Ishikawa (cell line): Measurements from ENCODE around the gene WWOX.

Experiments
- CEBPB ChIP-seq: IDR thresholded peaks from 2 replicates; pipeline ENCODE4 v1.6.1; 2012
- CREB1 ChIP-seq: IDR thresholded peaks from 2 replicates; pipeline ENCODE4 v1.6.1; 2012; ENCODE audit warnings: low read depth
- EGR1 ChIP-seq: IDR thresholded peaks from 2 replicates; pipeline ENCODE4 v1.6.1; 2012
- EP300 ChIP-seq: IDR thresholded peaks from 2 replicates; pipeline ENCODE4 v1.6.1; 2012; ENCODE audit warnings: borderline replicate concordance
- FOXM1 ChIP-seq: IDR thresholded peaks from 2 replicates; pipeline ENCODE4 v1.6.1; 2012; ENCODE audit warnings: low read depth, borderline replicate concordance
- MAX ChIP-seq: IDR thresholded peaks from 2 replicates; pipeline ENCODE4 v1.6.1; 2012
- NFIC ChIP-seq: IDR thresholded peaks from 2 replicates; pipeline ENCODE4 v1.6.1; 2012
- RAD21 ChIP-seq: IDR thresholded peaks from 2 replicates; pipeline ENCODE4 v1.6.1; 2012; ENCODE audit warnings: low read depth
- REST ChIP-seq: IDR thresholded peaks from 2 replicates; pipeline ENCODE4 v1.6.1; 2012; ENCODE audit warnings: low read depth, mild to moderate bottlenecking
- TAF1 ChIP-seq: IDR thresholded peaks from 2 replicates; pipeline ENCODE4 v1.6.1; 2012; ENCODE audit warnings: low read depth, mild to moderate bottlenecking
- TCF12 ChIP-seq: IDR thresholded peaks from 2 replicates; pipeline ENCODE4 v1.6.1; 2012; ENCODE audit warnings: low read depth
- TEAD4 ChIP-seq: IDR thresholded peaks from 2 replicates; pipeline ENCODE4 v1.6.1; 2012
- USF1 ChIP-seq: IDR thresholded peaks from 2 replicates; pipeline ENCODE4 v1.6.1; 2012
- YY1 ChIP-seq: IDR thresholded peaks from 2 replicates; pipeline ENCODE4 v1.6.1; 2012; ENCODE audit warnings: low read depth
- ZBTB7A ChIP-seq: IDR thresholded peaks from 2 replicates; pipeline ENCODE4 v1.6.1; 2012; ENCODE audit warnings: low read depth

WWOX gene

GRCh38 chr16:78452025-78452555 is 352.6 kb downstream of the WWOX start:
- TF ChIP-seq EGR1: no peak
- peak; percentile 64 for TF ChIP-seq CEBPB

GRCh38 chr16:78455861-78456260 is 356.4 kb downstream of the WWOX start:
- TF ChIP-seq USF1 (no peak), TEAD4 (no peak), ZBTB7A (no peak), FOXM1 (no peak), TCF12 (no peak), RAD21 (no peak), YY1 (no peak), NFIC (no peak)

GRCh38 chr16:78458588-78458987 is 359.1 kb downstream of the WWOX start:
- no peak for TF ChIP-seq YY1
- no peak for TF ChIP-seq TEAD4

- no peak for TF ChIP-seq TAF1
- TF ChIP-seq FOXM1: no peak
- no peak for TF ChIP-seq RAD21
- TF ChIP-seq ZBTB7A: no peak
- TF ChIP-seq TCF12: no peak
- no peak for TF ChIP-seq REST
- TF ChIP-seq EGR1: no peak
- no peak for TF ChIP-seq CEBPB
These were observed 361.0 kb downstream of the WWOX start for GRCh38 chr16:78460428-78460827.

- TF ChIP-seq TAF1 (no peak), YY1 (no peak), REST (no peak), EP300 (no peak), CEBPB (no peak), TEAD4 (no peak), CREB1 (no peak), MAX (no peak), USF1 (no peak), TCF12 (no peak), FOXM1 (no peak), EGR1 (no peak), RAD21 (no peak), ZBTB7A (no peak), NFIC (no peak)
These were observed 361.6 kb downstream of the WWOX start for GRCh38 chr16:78461087-78461486.

GRCh38 chr16:78461496-78462287 is 362.2 kb downstream of the WWOX start:
- no peak for TF ChIP-seq REST
- no peak for TF ChIP-seq EGR1
- no peak for TF ChIP-seq TEAD4
- TF ChIP-seq EP300: no peak
- TF ChIP-seq YY1: no peak
- no peak for TF ChIP-seq CREB1
